ENCODE measurements around the gene VSIR.

Gene VSIR

GRCh38 chr10:71812016-71812912 is 38.9 kb upstream of the VSIR start:
- DNase-seq (ENCODE audit: low read depth): no peak

GRCh38 chr10:71811351-71811750 is 38.0 kb upstream of the VSIR start:
- DNase-seq (ENCODE audit: low read depth): no peak
- H3K4me3 ChIP-seq (ENCODE audit: low read length): no peak overlapping the region
- TF ChIP-seq CTCF (conservative IDR thresholded peaks at IDR 0.05; ENCODE audit: low read depth, low read length): no peak

More at GRCh38 chr10:71812016-71812912, 38.9 kb upstream of the VSIR start:
- no peak overlapping the region for H3K4me3 ChIP-seq (ENCODE audit: low read length)
- peak; percentile 85 for TF ChIP-seq CTCF (conservative IDR thresholded peaks at IDR 0.05; ENCODE audit: low read depth, low read length)

GRCh38 chr10:71810048-71810750 is 36.9 kb upstream of the VSIR start:
- H3K4me3 ChIP-seq (ENCODE audit: low read length): no peak overlapping the region
- no peak for TF ChIP-seq CTCF (conservative IDR thresholded peaks at IDR 0.05; ENCODE audit: low read depth, low read length)
- no peak for DNase-seq (ENCODE audit: low read depth)

- DNase-seq (ENCODE audit: low read depth): no peak
- no peak overlapping the region for H3K4me3 ChIP-seq (ENCODE audit: low read length)
- no peak for TF ChIP-seq CTCF (conservative IDR thresholded peaks at IDR 0.05; ENCODE audit: low read depth, low read length)
These were observed 36.3 kb upstream of the VSIR start for GRCh38 chr10:71809628-71810027.

GRCh38 chr10:71807557-71808510 is 34.5 kb upstream of the VSIR start:
- no peak overlapping the region for H3K4me3 ChIP-seq (ENCODE audit: low read length)
- no peak for DNase-seq (ENCODE audit: low read depth)
- no peak for TF ChIP-seq CTCF (conservative IDR thresholded peaks at IDR 0.05; ENCODE audit: low read depth, low read length)

GRCh38 chr10:71806704-71807556 is 33.6 kb upstream of the VSIR start:
- no peak overlapping the region for H3K4me3 ChIP-seq (ENCODE audit: low read length)
- no peak for DNase-seq (ENCODE audit: low read depth)
- TF ChIP-seq CTCF (conservative IDR thresholded peaks at IDR 0.05; ENCODE audit: low read depth, low read length): no peak
